OCI-LY3 (cell line): ENCODE results near the gene LBP.

Source experiments
- H2AFZ ChIP-seq: fragments of 200-600, 300-600 bp; shearing (Covaris generic); 2 replicates; pipeline ENCODE4 v1.6.0; 2014; ENCODE audit warnings: antibody characterized with exemption, low read depth, low read length
- H3K27ac ChIP-seq: fragments of 200-600, 300-600 bp; sonication (generic); 2 replicates; pipeline ENCODE4 v1.5.1; 2014; ENCODE audit warnings: mild to moderate bottlenecking, low read length, moderate library complexity, mixed read lengths
- H3K27me3 ChIP-seq: fragments of 200-600, 300-600 bp; sonication (generic); 2 replicates; pipeline ENCODE4 v1.6.1; 2014; ENCODE audit warnings: low read depth, low read length, mixed read lengths
- H3K36me3 ChIP-seq: fragments of 200-600, 300-600 bp; sonication (generic); replicated peaks from 2 replicates; pipeline ENCODE3; 2014; ENCODE audit warnings: low read depth, low read length, mixed read lengths
- H3K4me1 ChIP-seq: fragments of 300-600, 200-600 bp; sonication (generic); 2 replicates; pipeline ENCODE4 v1.6.1; 2014; ENCODE audit warnings: low read length, mixed read lengths
- H3K4me2 ChIP-seq: fragments of 200-600, 300-600 bp; sonication (generic); 2 replicates; pipeline ENCODE4 v1.6.1; 2014; ENCODE audit warnings: low read length, mixed read lengths
- H3K4me3 ChIP-seq: fragments of 300-600, 200-600 bp; sonication (generic); 2 replicates; pipeline ENCODE4 v1.5.1; 2014; ENCODE audit warnings: antibody characterized with exemption, mild to moderate bottlenecking, low read length, moderate library complexity
- H3K79me2 ChIP-seq: fragments of 300-600, 200-600 bp; shearing (Covaris generic); 2 replicates; pipeline ENCODE4 v1.6.1; 2014; ENCODE audit warnings: mild to moderate bottlenecking, low read length, mixed read lengths
- H3K9ac ChIP-seq: fragments of 300-600, 200-600 bp; shearing (Covaris generic); 2 replicates; pipeline ENCODE4 v1.6.0; 2014; ENCODE audit warnings: mild to moderate bottlenecking, low read length, moderate library complexity
- H3K9me3 ChIP-seq: fragments of 200-600, 300-600 bp; shearing (Covaris generic); 2 replicates; pipeline ENCODE4 v1.6.1; 2014; ENCODE audit warnings: low read length, mixed read lengths; ENCODE audit not compliant: insufficient read depth
- H4K20me1 ChIP-seq: fragments of 200-600, 300-600 bp; sonication (generic); 2 replicates; pipeline ENCODE4 v1.6.1; 2016; ENCODE audit warnings: low read length, mixed read lengths; ENCODE audit not compliant: insufficient read depth
- CTCF ChIP-seq: fragments of 200-600, 300-600 bp; sonication (generic); IDR thresholded peaks from 2 replicates; pipeline ENCODE4 v1.5.1; 2014; ENCODE audit warnings: antibody characterized with exemption, low read length, low read depth
- EZH2phosphoT487 ChIP-seq: fragments of 200-600 bp; shearing (Covaris generic); IDR thresholded peaks from 2 replicates; pipeline ENCODE4 v1.6.1; 2018; ENCODE audit warnings: antibody characterized with exemption, mixed run types, low read depth

Gene LBP

GRCh38 chr20:38325167-38325566 is 21.1 kb upstream of the LBP start:
- no peaks in the 10 kb centered on the region for H3K4me1 ChIP-seq
- no peaks in the 10 kb centered on the region for H3K36me3 ChIP-seq
- H3K4me3 ChIP-seq: no peak overlapping the region
- H3K9ac ChIP-seq: no peak overlapping the region
- no peaks in the 10 kb centered on the region for H3K79me2 ChIP-seq
- H4K20me1 ChIP-seq: no peaks in the 10 kb centered on the region
- H3K4me2 ChIP-seq: no peak overlapping the region
- H3K9me3 ChIP-seq: no peaks in the 10 kb centered on the region
- H3K27ac ChIP-seq: no peak overlapping the region
- TF ChIP-seq CTCF: no peak
- TF ChIP-seq EZH2phosphoT487: no peak
- no peak overlapping the region for H2AFZ ChIP-seq
- peaks cover 39% of the 10 kb centered on the region for H3K27me3 ChIP-seq

GRCh38 chr20:38325905-38326304 is 20.4 kb upstream of the LBP start:
- no peak overlapping the region for H2AFZ ChIP-seq
- TF ChIP-seq EZH2phosphoT487 (no peak), CTCF (no peak)
- no peak overlapping the region for H3K9ac ChIP-seq
- peaks cover 44% of the 10 kb centered on the region for H3K27me3 ChIP-seq
- no peaks in the 10 kb centered on the region for H3K36me3 ChIP-seq
- H3K79me2 ChIP-seq: no peaks in the 10 kb centered on the region
- no peak overlapping the region for H3K27ac ChIP-seq
- H4K20me1 ChIP-seq: no peaks in the 10 kb centered on the region
- H3K4me3 ChIP-seq: no peak overlapping the region
- no peak overlapping the region for H3K4me2 ChIP-seq
- H3K9me3 ChIP-seq: no peaks in the 10 kb centered on the region
- no peaks in the 10 kb centered on the region for H3K4me1 ChIP-seq

GRCh38 chr20:38326309-38326708 is 20.0 kb upstream of the LBP start:
- Histone ChIP-seq H3K4me1 (no peaks in the 10 kb centered on the region), H3K9me3 (no peaks in the 10 kb centered on the region), H3K27me3 (peaks cover 47% of the 10 kb centered on the region), H3K4me2 (no peak overlapping the region), H3K4me3 (no peak overlapping the region), H4K20me1 (no peaks in the 10 kb centered on the region), H3K79me2 (no peaks in the 10 kb centered on the region), H3K36me3 (no peaks in the 10 kb centered on the region), H3K27ac (no peak overlapping the region), H3K9ac (no peak overlapping the region), H2AFZ (no peak overlapping the region)
- no peak for TF ChIP-seq CTCF
- no peak for TF ChIP-seq EZH2phosphoT487

GRCh38 chr20:38330638-38331037 is 15.6 kb upstream of the LBP start:
- Histone ChIP-seq H3K27ac (no peak overlapping the region), H3K4me3 (no peak overlapping the region), H3K4me2 (no peak overlapping the region), H3K9ac (no peak overlapping the region), H3K27me3 (peaks cover 45% of the 10 kb centered on the region), H3K36me3 (no peaks in the 10 kb centered on the region), H4K20me1 (no peaks in the 10 kb centered on the region; the same call in 1 of the 2 replicates), H3K9me3 (no peaks in the 10 kb centered on the region), H3K79me2 (no peaks in the 10 kb centered on the region), H2AFZ (no peak overlapping the region), H3K4me1 (no peaks in the 10 kb centered on the region)
- no peak for TF ChIP-seq EZH2phosphoT487
- TF ChIP-seq CTCF: no peak
